DMS153 treated with DMSO at 0.1 percent for 48 hours (cell line): ENCODE measurements around the gene BEX2.

Source experiments
- DNase-seq: peaks from one replicate; lab custom pipeline; 2025; ENCODE audit not compliant: unreplicated experiment; lab: John Stamatoyannopoulos, UW

Gene BEX2

GRCh38 chrX:103274284-103274683, 36.5 kb downstream of the BEX2 start:
- DNase-seq, result no peak
